ENCODE measurements around the gene SRGAP2.
"Not testable (repeated sequence)": the region's sequence is repeated elsewhere in the genome, so short reads cannot be mapped to it uniquely, and the experiment has no call there.

GRCh38 chr1:206185778-206186177 is 17.6 kb upstream of the SRGAP2 start:
- TF ChIP-seq EZH2 (IDR thresholded peaks at IDR 0.05; ENCODE audit: low read depth); CTCF (conservative IDR thresholded peaks at IDR 0.05): not testable (repeated sequence)

Measured in PC-9 (cell line).